ENCODE data around the gene CYP2E1. TPM values are rescaled to one million over a fixed set of nuclear protein-coding genes. Genes with fewer than 3 reads are reported as not detected.

CYP2E1 gene
- 2.1 TPM for total RNA-seq
- long read RNA-seq = 0 reads

GRCh38 chr10:133526957-133527588 lies at the start of gene CYP2E1:
TSS of gene CYP2E1 (plus strand) at chr10:133527363. CDS start at chr10:133527396, 33 bp downstream.
- Histone ChIP-seq H3K27me3 (peaks cover 57% of the 10 kb centered on the region), H3K36me3 (no peaks in the 10 kb centered on the region), H3K4me3 (peak within 1 kb of the TSS; percentile 26), H3K9me3 (no peaks in the 10 kb centered on the region), H3K4me1 (peaks cover 18% of the 10 kb centered on the region), H3K27ac (no peak within 1 kb of the TSS)
- DNase-seq (no peak), ATAC-seq (no peak)
- no peak for TF ChIP-seq CTCF (IDR thresholded peaks at IDR 0.05)
- intact Hi-C loops (cut with DNase I) = no loop called here

GRCh38 chr10:133481086-133481643 lies 46.0 kb upstream of the CYP2E1 start:
- no peak for TF ChIP-seq CTCF (IDR thresholded peaks at IDR 0.05)
- ATAC-seq = no peak
- Histone ChIP-seq H3K27me3 (no peaks in the 10 kb centered on the region), H3K27ac (no peak overlapping the region), H3K36me3 (no peaks in the 10 kb centered on the region), H3K9me3 (peaks cover 21% of the 10 kb centered on the region), H3K4me1 (no peaks in the 10 kb centered on the region), H3K4me3 (no peak overlapping the region)
- DNase-seq = no peak
- intact Hi-C loops (cut with DNase I) = no loop called here

- H3K4me3 ChIP-seq = no peak overlapping the region
- H3K27ac ChIP-seq = no peak overlapping the region
- DNase-seq (no peak), ATAC-seq (no peak)
- H3K9me3 ChIP-seq = peaks cover 25% of the 10 kb centered on the region
- intact Hi-C loops (cut with DNase I) = no loop called here
- H3K4me1 ChIP-seq = no peaks in the 10 kb centered on the region
- no peak for TF ChIP-seq CTCF (IDR thresholded peaks at IDR 0.05)
- no peaks in the 10 kb centered on the region for H3K27me3 ChIP-seq
- H3K36me3 ChIP-seq = no peaks in the 10 kb centered on the region
Observed at GRCh38 chr10:133481657-133482056, 45.5 kb upstream of the CYP2E1 start.

GRCh38 chr10:133484818-133485217 lies 42.3 kb upstream of the CYP2E1 start:
- no peak overlapping the region for H3K27ac ChIP-seq
- no peaks in the 10 kb centered on the region for H3K36me3 ChIP-seq
- DNase-seq (no peak), ATAC-seq (no peak)
- H3K4me3 ChIP-seq = no peak overlapping the region
- H3K27me3 ChIP-seq = no peaks in the 10 kb centered on the region
- intact Hi-C loops (cut with DNase I) = no loop called here
- H3K9me3 ChIP-seq = peaks cover 25% of the 10 kb centered on the region
- H3K4me1 ChIP-seq = no peaks in the 10 kb centered on the region
- TF ChIP-seq CTCF (IDR thresholded peaks at IDR 0.05) = no peak

- TF ChIP-seq CTCF (IDR thresholded peaks at IDR 0.05) = no peak
- no peak for DNase-seq
- no peaks in the 10 kb centered on the region for H3K27me3 ChIP-seq
- H3K27ac ChIP-seq = no peak overlapping the region
- H3K4me1 ChIP-seq = no peaks in the 10 kb centered on the region
- H3K36me3 ChIP-seq = no peaks in the 10 kb centered on the region
- no peak overlapping the region for H3K4me3 ChIP-seq
- ATAC-seq = no peak
- intact Hi-C loops (cut with DNase I) = no loop called here
- peaks cover 25% of the 10 kb centered on the region for H3K9me3 ChIP-seq
Observed at GRCh38 chr10:133487085-133487484, 40.1 kb upstream of the CYP2E1 start.
